ENCODE results near the gene FOXO4. TPM values are rescaled to one million over a fixed set of nuclear protein-coding genes. Genes with fewer than 3 reads are reported as not detected.

FOXO4 gene
- total RNA-seq, 1 experiment from 2014 or later: 14.7 TPM

GRCh38 chrX:71140440-71140839 is 44.8 kb downstream of the FOXO4 start:
- DNase-seq (ENCODE audit: low read depth, low spot score): no peak
- Histone ChIP-seq H3K9me3 (ENCODE audit: control insufficient read depth in 1 of 2, insufficient read depth in 1 of 2, low read depth in 1 of 2, low read length in 2 of 2) (no peaks in the 10 kb centered on the region), H3K36me3 (ENCODE audit: control insufficient read depth in 1 of 2, insufficient read depth in 2 of 2, low read length in 2 of 2) (peaks cover 0 to 4% of the 10 kb centered on the region in 2 experiments; a peak in 1 of 4 replicates), H3K27ac (ENCODE audit: low read depth, low read length) (no peak overlapping the region), H3K9me2 (ENCODE audit: insufficient read depth) (no peaks in the 10 kb centered on the region), H3K27me3 (ENCODE audit: insufficient read depth, low read length) (no peaks in the 10 kb centered on the region), H3K9ac (ENCODE audit: low read length) (no peak overlapping the region), H3K79me2 (ENCODE audit: insufficient read depth, low read length) (no peaks in the 10 kb centered on the region), H3K4me3 (replicated peaks in 1 of 2; ENCODE audit: low read depth in 1 of 2, low read length in 2 of 2) (no peak overlapping the region), H3K4me2 (ENCODE audit: low read length) (no peak overlapping the region), H4K20me1 (ENCODE audit: insufficient read depth) (no peaks in the 10 kb centered on the region), H2AFZ (ENCODE audit: low read depth, low read length, poor library complexity, severe bottlenecking) (no peak overlapping the region), H3K4me1 (ENCODE audit: control insufficient read depth in 1 of 2, insufficient read depth in 2 of 2, low read length in 2 of 2) (0 out of 4 replicates have a peak, but pooled peaks cover 0 to 1% of the 10 kb centered on the region in 2 experiments)
- ChIA-PET RAD21 (ENCODE audit: low non-redundant PET in 1 of 2, low total read pairs in 2 of 2, uncharacterized antibody in 2 of 2, unreplicated experiment in 2 of 2) (no interaction called here), POLR2A (no interaction called here), CTCF (no interaction called here)
- BruUV-seq (replicated peaks): no TSS peak
- TF ChIP-seq RAD21 (IDR thresholded peaks at IDR 0.05; ENCODE audit: low read depth) (no peak), ATF3 (IDR thresholded peaks at IDR 0.05) (no peak), POLR2AphosphoS5 (IDR thresholded peaks at IDR 0.05; ENCODE audit: low read depth, low read length) (no peak), JUND (IDR thresholded peaks at IDR 0.05) (no peak), TCF7L2 (IDR thresholded peaks at IDR 0.05; ENCODE audit: borderline replicate concordance, extremely low read depth, insufficient read depth, insufficient read length) (no peak), EGR1 (IDR thresholded peaks at IDR 0.05; ENCODE audit: low read depth) (no peak), CTCF (IDR thresholded peaks at IDR 0.05 in 2 of 3, conservative IDR thresholded peaks at IDR 0.05 in 1 of 3; ENCODE audit: borderline replicate concordance in 1 of 3, insufficient read depth in 1 of 3, low read depth in 2 of 3, low read length in 2 of 3) (no peak)
- intact Hi-C loops (cut with micrococcal nuclease): no loop called here
- ATAC-seq: no peak

- no peak overlapping the region for H3K4me2 ChIP-seq (ENCODE audit: low read length)
- no peak for DNase-seq (ENCODE audit: low read depth, low spot score)
- no peak overlapping the region for H3K9ac ChIP-seq (ENCODE audit: low read length)
- H3K36me3 ChIP-seq (ENCODE audit: control insufficient read depth in 1 of 2, insufficient read depth in 2 of 2, low read length in 2 of 2): no peaks in the 10 kb centered on the region; a peak in 1 of 4 replicates
- no peak overlapping the region for H2AFZ ChIP-seq (ENCODE audit: low read depth, low read length, poor library complexity, severe bottlenecking)
- H3K4me1 ChIP-seq (ENCODE audit: control insufficient read depth in 1 of 2, insufficient read depth in 2 of 2, low read length in 2 of 2): peaks cover 4 to 15% of the 10 kb centered on the region in 2 experiments; a peak in 3 of 4 replicates
- ATAC-seq: no peak
- POLR2A ChIA-PET: no interaction called here
- CTCF ChIA-PET: no interaction called here
- no peaks in the 10 kb centered on the region for H3K79me2 ChIP-seq (ENCODE audit: insufficient read depth, low read length)
- TSS peak; percentile 35 for BruUV-seq (replicated peaks)
- no peaks in the 10 kb centered on the region for H3K9me3 ChIP-seq (ENCODE audit: control insufficient read depth in 1 of 2, insufficient read depth in 1 of 2, low read depth in 1 of 2, low read length in 2 of 2)
- no peak overlapping the region for H3K27ac ChIP-seq (ENCODE audit: low read depth, low read length)
- RAD21 ChIA-PET (ENCODE audit: low non-redundant PET in 1 of 2, low total read pairs in 2 of 2, uncharacterized antibody in 2 of 2, unreplicated experiment in 2 of 2): no interaction called here
- intact Hi-C loops (cut with micrococcal nuclease): no loop called here
- H4K20me1 ChIP-seq (ENCODE audit: insufficient read depth): no peaks in the 10 kb centered on the region
- TF ChIP-seq JUND (IDR thresholded peaks at IDR 0.05) (no peak), SRF (IDR thresholded peaks at IDR 0.05; ENCODE audit: low read depth) (no peak), MAX (IDR thresholded peaks at IDR 0.05) (no peak)
- H3K4me3 ChIP-seq (replicated peaks in 1 of 2; ENCODE audit: low read depth in 1 of 2, low read length in 2 of 2): no peak overlapping the region
- no peaks in the 10 kb centered on the region for H3K9me2 ChIP-seq (ENCODE audit: insufficient read depth)
- H3K27me3 ChIP-seq (ENCODE audit: insufficient read depth, low read length): no peaks in the 10 kb centered on the region
Observed at GRCh38 chrX:71143508-71143907, 47.9 kb downstream of the FOXO4 start.
